CD4-positive, alpha-beta T cell (primary cell): ENCODE results near the gene SEBOX. TPM values are rescaled to one million over a fixed set of nuclear protein-coding genes. Genes with fewer than 3 reads are reported as not detected.

Source experiments
- ATAC-seq: fragments of 200-7000 bp; cut with Tn5 transposase; one replicate; pipeline ENCODE4 v1.10.0; 2022; ENCODE audit warnings: mild to moderate bottlenecking; ENCODE audit not compliant: poor library complexity
- CTCF ChIA-PET: fragments of 350-600 bp; sonication (Branson Sonifier 250); formaldehyde crosslinking; loops from one replicate; lab custom pipeline; 2021; ENCODE audit warnings: antibody characterized with exemption, inconsistent platforms; lab: Charles Lee
- POLR2A ChIA-PET: fragments of 350-600 bp; sonication (Branson Sonifier 250); formaldehyde crosslinking; loops from one replicate; lab custom pipeline; 2021; ENCODE audit warnings: antibody characterized with exemption, inconsistent platforms; lab: Charles Lee
- DNase-seq, 14 experiments: peaks; one replicate each; pipeline ENCODE4 v3.0.0-alpha.2; 2013 to 2020; ENCODE audit warnings: mixed read lengths in 2 of 14
- H3K27ac ChIP-seq, 2 donors: one replicate each; pipeline versions ENCODE4 v1.5.1 to v1.7.0; 2013; ENCODE audit warnings: low read length in 2 of 2, low read depth in 1 of 2, mild to moderate bottlenecking in 1 of 2
- H3K27me3 ChIP-seq, 2 experiments: 1 replicate in 1 of 2; 2 replicates in 1 of 2; pipeline versions ENCODE4 v1.6.1 to v1.7.0; 2013; ENCODE audit warnings: low read length in 2 of 2, control low read depth in 1 of 2, mild to moderate bottlenecking in 1 of 2, moderate library complexity in 1 of 2; ENCODE audit not compliant: insufficient read depth in 2 of 2, control insufficient read depth in 1 of 2
- H3K36me3 ChIP-seq: one replicate; pipeline ENCODE4 v1.6.1; 2013; ENCODE audit warnings: low read length, control low read depth; ENCODE audit not compliant: insufficient read depth
- H3K4me1 ChIP-seq: one replicate; pipeline ENCODE4 v1.6.1; 2013; ENCODE audit warnings: low read length, control low read depth; ENCODE audit not compliant: insufficient read depth
- H3K4me3 ChIP-seq: one replicate; pipeline ENCODE4 v1.5.1; 2013; ENCODE audit warnings: mild to moderate bottlenecking, low read length, moderate library complexity
- H3K9me3 ChIP-seq, 2 experiments: 1 replicate in 1 of 2; 2 replicates in 1 of 2; pipeline versions ENCODE4 v1.6.1 to v1.7.0; 2013; ENCODE audit warnings: low read length in 2 of 2, mild to moderate bottlenecking in 2 of 2, control low read depth in 1 of 2, moderate library complexity in 1 of 2; ENCODE audit not compliant: control insufficient read depth in 1 of 2, insufficient read depth in 1 of 2
- H3K27ac Mint-ChIP-seq: one replicate; pipeline ENCODE4 v1.8.0; 2020; ENCODE audit warnings: mixed read lengths
- H3K27me3 Mint-ChIP-seq: one replicate; pipeline ENCODE4 v1.8.0; 2021; ENCODE audit warnings: mixed read lengths
- H3K36me3 Mint-ChIP-seq: one replicate; pipeline ENCODE4 v1.8.0; 2021; ENCODE audit warnings: low read depth, mixed read lengths
- H3K4me1 Mint-ChIP-seq: one replicate; pipeline ENCODE4 v1.8.0; 2021; ENCODE audit warnings: low read depth, mixed read lengths
- H3K4me3 Mint-ChIP-seq: one replicate; pipeline ENCODE4 v1.8.0; 2020; ENCODE audit warnings: mild to moderate bottlenecking, mixed read lengths
- H3K9me3 Mint-ChIP-seq: one replicate; pipeline ENCODE4 v1.8.0; 2020; ENCODE audit warnings: mixed read lengths
- intact Hi-C, 2 experiments: fragments of 100-400 bp; cut with DNase I in 1 of 2; cut with micrococcal nuclease in 1 of 2; formaldehyde crosslinking; loops; one replicate each; pipeline versions ENCODE4 v1.15.1 to v1.9.0; 2023 to 2025; cut with DNase I, micrococcal nuclease
- total RNA-seq, 174 experiments: library from RNA in 2 of 174; stranded (reverse) in 2 of 174; gene quantifications; one replicate each; pipeline ENCODE4 v1.2.3 and lab custom pipeline; 2021 to 2026
- TF ChIP-seq, protein P1 (sequence below): fragments of 200-600 bp; IDR thresholded peaks from one replicate; pipeline ENCODE4 v1.8.0; 2022; ENCODE audit warnings: antibody characterized with exemption, mild to moderate bottlenecking

SEBOX gene
- total RNA-seq, 2 experiments from 2014 or later: not detected

DNA sequence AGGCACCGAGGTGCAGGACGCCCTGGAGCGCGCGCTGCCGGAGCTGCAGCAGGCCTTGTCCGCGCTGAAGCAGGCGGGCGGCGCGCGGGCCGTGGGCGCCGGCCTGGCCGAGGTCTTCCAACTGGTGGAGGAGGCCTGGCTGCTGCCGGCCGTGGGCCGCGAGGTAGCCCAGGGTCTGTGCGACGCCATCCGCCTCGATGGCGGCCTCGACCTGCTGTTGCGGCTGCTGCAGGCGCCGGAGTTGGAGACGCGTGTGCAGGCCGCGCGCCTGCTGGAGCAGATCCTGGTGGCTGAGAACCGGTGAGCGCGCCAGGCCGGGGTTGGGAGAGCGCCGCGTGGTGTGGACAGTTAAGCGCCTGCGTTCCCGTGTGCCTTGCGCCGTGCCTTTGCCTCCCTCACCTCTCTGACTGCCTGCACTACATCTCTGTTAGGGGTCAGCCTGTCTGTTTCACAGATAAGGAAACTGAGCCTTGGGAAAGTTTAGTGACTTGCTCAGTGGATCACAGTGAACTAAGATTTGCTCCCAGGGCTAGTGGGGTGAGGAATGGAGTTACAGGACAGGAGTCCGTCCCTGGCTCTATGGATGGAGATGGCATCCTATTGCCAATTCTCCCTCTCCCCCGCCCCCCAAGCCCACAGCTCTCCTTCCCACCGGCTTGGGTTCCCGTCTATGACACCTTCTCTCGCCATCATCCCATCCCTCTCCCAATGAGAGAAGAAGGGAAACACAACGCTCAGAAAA, 7.4 kb upstream of the SEBOX start:
- no peaks in the 10 kb centered on the region for H3K27me3 Mint-ChIP-seq
- intact Hi-C loops: loop anchor here (2.0 kb wide), 2 partner anchors 14 to 54 kb away; partner anchors contain the start of gene TMEM97 (in 1 of the 2)
- peak in 5 of 14 experiments; percentile 11 to 55 (median 25) for DNase-seq

DNA sequence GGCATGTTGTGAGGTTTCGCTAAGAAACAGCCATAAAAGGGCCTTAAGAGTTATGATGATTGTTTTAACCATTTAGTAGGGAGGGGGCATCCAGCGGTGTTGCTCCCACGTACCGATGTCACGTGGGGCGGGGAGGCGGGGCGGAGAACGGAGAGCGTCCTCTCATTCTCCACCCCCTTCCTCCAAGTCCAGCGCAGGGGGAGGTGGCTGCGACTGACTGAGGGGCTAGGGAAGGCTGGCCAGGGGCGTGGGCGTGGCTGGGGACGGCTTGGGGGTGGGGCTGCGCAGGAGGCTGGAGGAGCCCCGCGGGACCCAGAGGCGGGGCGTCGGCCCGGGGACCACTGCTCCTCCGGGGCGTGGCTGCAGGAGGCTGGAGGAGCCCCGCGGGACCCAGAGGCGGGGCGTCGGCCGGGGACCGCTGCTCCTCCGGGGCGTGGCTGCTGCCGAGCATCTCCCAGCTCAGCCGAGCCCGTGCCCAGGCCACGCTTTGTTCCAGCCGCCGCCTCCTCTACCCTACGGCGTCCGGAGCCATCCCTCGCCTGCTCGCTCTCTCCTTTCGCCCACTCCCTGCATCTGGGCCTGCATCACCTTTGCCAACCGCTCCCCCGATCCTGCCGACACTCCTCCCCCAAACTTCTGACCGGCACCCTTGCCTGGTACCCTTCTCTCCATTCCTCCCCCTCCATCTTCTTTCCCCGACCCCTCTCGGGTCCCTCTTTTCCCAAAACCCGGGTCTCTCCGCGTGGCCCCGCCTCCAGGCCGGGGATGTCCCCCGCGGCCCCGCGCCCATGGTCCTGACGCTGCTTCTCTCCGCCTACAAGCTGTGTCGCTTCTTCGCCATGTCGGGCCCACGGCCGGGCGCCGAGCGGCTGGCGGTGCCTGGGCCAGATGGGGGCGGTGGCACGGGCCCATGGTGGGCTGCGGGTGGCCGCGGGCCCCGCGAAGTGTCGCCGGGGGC, 6.5 kb upstream of the SEBOX start, which contains the start of gene SARM1:
Gene SARM1 (plus strand): TSS at position 450 of the 958 bp plus-strand sequence. CDS start 339 bp downstream, at position 789.
- no peaks in the 10 kb centered on the region for H3K27me3 ChIP-seq
- Mint-ChIP-seq H3K36me3 (peaks cover 4% of the 10 kb centered on the region), H3K27ac (peak within 1 kb of the TSS; percentile 75), H3K4me3 (peak within 1 kb of the TSS; percentile 98), H3K9me3 (no peaks in the 10 kb centered on the region), H3K4me1 (peaks cover 26% of the 10 kb centered on the region), H3K27me3 (no peaks in the 10 kb centered on the region)
- no peaks in the 10 kb centered on the region for H3K9me3 ChIP-seq
- DNase-seq (peak; percentile 53 to 92 (median 74)), ATAC-seq (peak; percentile 85)
- CTCF ChIA-PET: interaction anchor here (0.7 to 1.8 kb wide), 3 partner anchors 45 to 772 kb away, joined by 3 to 4 read pairs (median 3); no protein-coding TSS in a partner anchor
- peak within 1 kb of the TSS; percentile 83 for H3K4me3 ChIP-seq
- intact Hi-C loops: loop anchor here (1.0 to 2.0 kb wide), 3 partner anchors 13 to 53 kb away; partner anchors contain the start of genes IFT20 (in 1 of the 2), TMEM97 (in 1 of the 2) and TNFAIP1 (in 1 of the 2)
- H3K4me1 ChIP-seq: peaks cover 22% of the 10 kb centered on the region
- H3K36me3 ChIP-seq: no peaks in the 10 kb centered on the region
- POLR2A ChIA-PET: interaction anchor here (1.7 to 6.1 kb wide), 4 partner anchors 14 to 53 kb away, joined by 6 to 34 read pairs (median 22); partner anchors contain the start of genes IFT20, POLDIP2, TMEM97 and TNFAIP1
- TF ChIP-seq, protein P1, sequence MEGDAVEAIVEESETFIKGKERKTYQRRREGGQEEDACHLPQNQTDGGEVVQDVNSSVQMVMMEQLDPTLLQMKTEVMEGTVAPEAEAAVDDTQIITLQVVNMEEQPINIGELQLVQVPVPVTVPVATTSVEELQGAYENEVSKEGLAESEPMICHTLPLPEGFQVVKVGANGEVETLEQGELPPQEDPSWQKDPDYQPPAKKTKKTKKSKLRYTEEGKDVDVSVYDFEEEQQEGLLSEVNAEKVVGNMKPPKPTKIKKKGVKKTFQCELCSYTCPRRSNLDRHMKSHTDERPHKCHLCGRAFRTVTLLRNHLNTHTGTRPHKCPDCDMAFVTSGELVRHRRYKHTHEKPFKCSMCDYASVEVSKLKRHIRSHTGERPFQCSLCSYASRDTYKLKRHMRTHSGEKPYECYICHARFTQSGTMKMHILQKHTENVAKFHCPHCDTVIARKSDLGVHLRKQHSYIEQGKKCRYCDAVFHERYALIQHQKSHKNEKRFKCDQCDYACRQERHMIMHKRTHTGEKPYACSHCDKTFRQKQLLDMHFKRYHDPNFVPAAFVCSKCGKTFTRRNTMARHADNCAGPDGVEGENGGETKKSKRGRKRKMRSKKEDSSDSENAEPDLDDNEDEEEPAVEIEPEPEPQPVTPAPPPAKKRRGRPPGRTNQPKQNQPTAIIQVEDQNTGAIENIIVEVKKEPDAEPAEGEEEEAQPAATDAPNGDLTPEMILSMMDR: no peak
- H3K27ac ChIP-seq: peak within 1 kb of the TSS; percentile 59 to 91

More for the DNA sequence above, 7.4 kb upstream of the SEBOX start:
- ChIA-PET POLR2A (interaction anchor here (1.9 to 6.1 kb wide), 3 partner anchors 13 to 37 kb away, joined by 14 to 34 read pairs (median 31); partner anchors contain the start of genes IFT20, POLDIP2 and TNFAIP1), CTCF (interaction anchor here (0.7 to 1.8 kb wide), 3 partner anchors 44 to 773 kb away, joined by 3 to 4 read pairs (median 3); no protein-coding TSS in a partner anchor)
- H3K36me3 Mint-ChIP-seq: no peaks in the 10 kb centered on the region
- Histone ChIP-seq H3K27me3 (no peaks in the 10 kb centered on the region), H3K9me3 (no peaks in the 10 kb centered on the region), H3K36me3 (no peaks in the 10 kb centered on the region), H3K4me3 (peak overlapping the region; percentile 83), H3K4me1 (peaks cover 22% of the 10 kb centered on the region), H3K27ac (peak overlapping the region in 1 of 2 donors; percentile 29)
- no peaks in the 10 kb centered on the region for H3K9me3 Mint-ChIP-seq
- ATAC-seq: no peak
- peak overlapping the region; percentile 75 for H3K27ac Mint-ChIP-seq
- peak overlapping the region; percentile 77 for H3K4me3 Mint-ChIP-seq
- peaks cover 26% of the 10 kb centered on the region for H3K4me1 Mint-ChIP-seq
- TF ChIP-seq, protein P1: no peak
